ENCODE measurements around the gene MAPK8IP1. TPM values are rescaled to one million over a fixed set of nuclear protein-coding genes. Genes with fewer than 3 reads are reported as not detected.

MAPK8IP1 gene
- total and polyA plus RNA-seq, 12 donors, result 2.6 to 8.0 (median 6.5) TPM

- intact Hi-C loops (cut with DNase I), result loop anchor here in 5 of 10 donors (1.0 to 10.0 kb wide), 8 partner anchors 41 to 274 kb away; partner anchors contain the start of genes SLC35C1 (in 3 of the 5), PEX16 (in 1 of the 5) and PHF21A (in 1 of the 5)
- peak; percentile 36 to 49 for DNase-seq
- Histone ChIP-seq H3K27ac (peak overlapping the region; percentile 91 to 99 (median 98)), H3K4me1 (peaks cover 21 to 67% (median 58%) of the 10 kb centered on the region in 9 donors), H3K4me3 (peak overlapping the region; percentile 58 to 99 (median 93)), H3K9me3 (no peaks in the 10 kb centered on the region), H3K27me3 (no peaks in the 10 kb centered on the region), H3K36me3 (peaks cover 0 to 18% (median 0%) of the 10 kb centered on the region in 9 donors)
- 0 to 1% methylated on average over 16 of the region's 16 CpGs for WGBS, 2 donors
- peak in 5 of 9 donors; percentile 16 to 30 (median 21) for TF ChIP-seq CTCF (IDR thresholded peaks at IDR 0.05)
- peak; percentile 8 to 48 (median 35) for ATAC-seq
Measured at GRCh38 chr11:45847911-45848316, 37.5 kb upstream of the MAPK8IP1 start.

- no peak for DNase-seq
- no peaks in the 10 kb centered on the region for H3K27me3 ChIP-seq
- WGBS, 2 donors, result 31 to 42% methylated on average over 8 of the region's 8 CpGs
- H3K36me3 ChIP-seq, result peaks cover 0 to 21% (median 0%) of the 10 kb centered on the region in 9 donors
- H3K4me1 ChIP-seq, result peaks cover 24 to 70% (median 63%) of the 10 kb centered on the region in 9 donors
- peak overlapping the region in 9 of 10 donors; percentile 91 to 99 (median 98) for H3K27ac ChIP-seq
- no peak for TF ChIP-seq CTCF (IDR thresholded peaks at IDR 0.05)
- ATAC-seq, result no peak
- H3K9me3 ChIP-seq, result no peaks in the 10 kb centered on the region
- intact Hi-C loops (cut with DNase I), result loop anchor here in 4 of 10 donors (5.0 to 10.0 kb wide), 5 partner anchors 41 to 274 kb away; partner anchors contain the start of genes PEX16 (in 1 of the 4), PHF21A (in 1 of the 4) and SLC35C1 (in 1 of the 4)
- H3K4me3 ChIP-seq, result peak overlapping the region; percentile 58 to 99 (median 93)
Measured at GRCh38 chr11:45848654-45849081, 36.8 kb upstream of the MAPK8IP1 start.

GRCh38 chr11:45850446-45850845 is 35.0 kb upstream of the MAPK8IP1 start:
- Histone ChIP-seq H3K36me3 (peaks cover 0 to 25% (median 0%) of the 10 kb centered on the region in 9 donors), H3K9me3 (no peaks in the 10 kb centered on the region), H3K4me3 (peak overlapping the region in 4 of 10 donors; percentile 2 to 99 (median 84)), H3K27me3 (no peaks in the 10 kb centered on the region), H3K27ac (peak overlapping the region in 8 of 10 donors; percentile 77 to 99 (median 96)), H3K4me1 (peaks cover 32 to 86% (median 78%) of the 10 kb centered on the region in 9 donors)
- DNase-seq (no peak), ATAC-seq (no peak)
- TF ChIP-seq CTCF (IDR thresholded peaks at IDR 0.05), result no peak
- intact Hi-C loops (cut with DNase I), result no loop called here
- 38 to 51% methylated on average over 2 of the region's 2 CpGs for WGBS, 2 donors

- no peak for ATAC-seq
- Histone ChIP-seq H3K27me3 (no peaks in the 10 kb centered on the region), H3K9me3 (no peaks in the 10 kb centered on the region), H3K27ac (peak overlapping the region; percentile 58 to 99 (median 89)), H3K36me3 (peaks cover 0 to 33% (median 4%) of the 10 kb centered on the region in 9 donors), H3K4me3 (peak overlapping the region in 3 of 10 donors; percentile 2 to 99 (median 96)), H3K4me1 (peaks cover 36 to 92% (median 86%) of the 10 kb centered on the region in 9 donors)
- DNase-seq, result no peak
- TF ChIP-seq CTCF (IDR thresholded peaks at IDR 0.05), result no peak
- 55 to 68% methylated on average over 2 of the region's 2 CpGs for WGBS, 2 donors
- intact Hi-C loops (cut with DNase I), result no loop called here
Measured at GRCh38 chr11:45851228-45851627, 34.2 kb upstream of the MAPK8IP1 start.

All from heart right ventricle (tissue), 16 donors.